Measurements from ENCODE around the gene EDARADD.
A peak's percentile ranks its signal among the peaks of the same experiment; 100 is the strongest.
"Not testable (repeated sequence)": the region's sequence is repeated elsewhere in the genome, so short reads cannot be mapped to it uniquely, and the experiment has no call there.

EDARADD gene

DNA sequence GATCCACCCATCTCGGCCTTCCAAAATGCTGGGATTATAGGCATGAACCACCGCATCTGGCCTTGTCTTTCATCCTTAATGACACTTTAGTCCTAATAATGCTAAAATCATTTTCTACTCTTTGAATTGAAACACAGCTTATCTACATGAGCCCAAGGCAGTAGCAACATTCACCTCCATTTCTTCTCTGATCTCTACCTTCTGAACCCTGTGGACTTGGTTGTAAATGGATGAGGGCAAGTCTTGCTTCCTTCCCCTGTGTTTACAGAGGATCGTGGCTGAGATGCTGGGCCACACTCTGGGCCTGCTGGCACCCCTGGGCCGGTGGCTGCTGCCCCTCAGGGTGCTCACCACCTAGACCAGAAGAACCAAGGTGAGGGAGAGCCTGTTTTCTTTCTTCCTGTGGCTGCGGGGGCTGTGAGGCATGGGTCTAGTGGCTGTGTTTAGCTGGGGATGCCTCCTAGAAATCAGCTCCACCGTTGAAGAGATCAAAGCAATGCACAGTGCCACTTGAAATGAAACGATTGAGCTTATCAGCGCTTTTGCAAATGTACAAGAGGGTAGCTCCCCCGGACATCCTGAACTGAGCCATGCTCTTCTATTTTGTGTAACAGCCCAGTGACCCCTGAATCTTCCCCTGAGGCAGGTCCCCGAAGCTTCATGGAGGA lies 97.5 kb downstream of the EDARADD start:
- DNase-seq: no peak

DNA sequence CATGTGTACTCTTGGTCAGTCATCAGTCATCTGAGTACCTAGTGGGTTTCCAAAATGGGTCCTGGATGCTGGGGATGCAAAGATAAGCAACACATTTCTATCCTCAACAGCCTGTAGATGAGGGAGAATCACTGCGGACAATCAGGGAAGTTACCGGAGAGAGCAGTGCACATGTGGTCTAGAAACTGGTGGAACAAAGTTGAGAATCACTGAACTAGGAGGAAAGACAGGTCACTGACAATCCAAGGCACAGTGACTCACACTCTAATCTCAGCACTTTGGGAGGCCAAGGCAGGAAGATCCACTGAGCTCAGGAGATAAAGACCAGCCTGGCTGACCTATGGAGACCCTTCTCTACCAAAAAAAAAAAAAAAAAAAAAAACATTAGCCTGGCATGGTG lies 98.3 kb downstream of the EDARADD start:
- no peak for DNase-seq

GRCh38 chr1:236494082-236494481 lies 100.0 kb downstream of the EDARADD start:
- DNase-seq: no peak

DNA sequence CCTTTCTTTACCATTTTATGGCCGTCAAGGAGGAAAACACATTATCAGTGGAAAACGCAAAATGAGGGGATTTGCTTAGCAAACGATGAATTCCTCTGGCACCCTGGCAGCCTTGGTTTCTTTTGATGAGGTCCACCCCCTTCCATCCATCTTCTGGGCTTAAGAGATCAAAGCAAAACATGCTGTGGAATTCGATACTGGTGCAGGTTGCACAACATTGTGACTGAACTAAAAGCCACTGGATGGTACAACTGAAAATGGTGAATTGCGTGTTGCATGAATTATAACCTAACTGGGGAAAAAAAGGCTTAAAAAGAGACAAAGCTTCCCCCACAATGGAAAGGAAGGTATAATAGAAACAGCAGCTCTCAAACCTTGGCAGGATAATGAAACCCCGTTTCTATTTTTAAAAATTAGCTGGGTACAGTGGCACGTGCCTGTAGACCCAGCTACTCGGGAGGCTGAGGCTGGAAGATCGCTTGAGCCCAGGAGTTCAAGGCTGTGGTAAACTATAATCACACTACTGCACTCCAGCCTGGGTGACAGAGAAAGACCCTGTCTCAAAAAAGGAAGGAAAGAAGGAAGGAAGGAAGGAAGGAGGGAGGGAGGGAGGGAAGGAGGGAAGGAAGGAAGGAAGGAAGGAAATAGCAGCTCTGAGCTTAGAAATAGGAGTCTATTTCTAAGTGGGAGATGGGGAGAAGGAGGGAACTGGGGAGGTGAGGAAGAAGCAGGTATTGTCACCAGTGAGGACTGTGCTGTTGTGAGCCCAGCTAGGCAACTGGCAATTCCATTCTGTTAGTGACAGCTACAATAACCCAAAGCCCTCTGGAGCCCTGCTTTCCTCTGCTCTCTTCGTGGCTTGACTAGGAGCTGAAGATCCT lies 100.7 kb downstream of the EDARADD start:
- no peak for DNase-seq

- peak; percentile 8 for DNase-seq
These were observed 101.5 kb downstream of the EDARADD start for GRCh38 chr1:236495467-236496112.

DNA sequence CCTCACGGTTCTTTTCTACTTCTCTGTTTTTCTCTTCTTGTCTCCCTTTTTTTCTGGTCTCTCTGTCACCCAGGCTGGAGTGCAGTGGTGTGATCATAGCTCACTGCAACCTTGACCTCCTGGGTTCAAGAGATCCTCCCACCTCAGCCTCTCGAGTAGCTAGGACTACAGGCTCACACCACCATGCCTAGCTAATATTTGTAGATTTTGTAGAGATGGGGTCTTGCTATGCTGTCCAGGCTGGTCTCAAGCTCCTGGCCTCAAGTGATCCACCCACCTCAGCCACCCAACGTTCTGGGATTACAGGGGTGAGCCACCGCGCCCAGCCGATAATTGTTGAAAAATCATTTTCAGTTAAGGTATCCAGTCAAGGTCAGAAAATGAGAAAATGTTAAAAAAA lies 103.8 kb downstream of the EDARADD start:
- DNase-seq: no peak

DNA sequence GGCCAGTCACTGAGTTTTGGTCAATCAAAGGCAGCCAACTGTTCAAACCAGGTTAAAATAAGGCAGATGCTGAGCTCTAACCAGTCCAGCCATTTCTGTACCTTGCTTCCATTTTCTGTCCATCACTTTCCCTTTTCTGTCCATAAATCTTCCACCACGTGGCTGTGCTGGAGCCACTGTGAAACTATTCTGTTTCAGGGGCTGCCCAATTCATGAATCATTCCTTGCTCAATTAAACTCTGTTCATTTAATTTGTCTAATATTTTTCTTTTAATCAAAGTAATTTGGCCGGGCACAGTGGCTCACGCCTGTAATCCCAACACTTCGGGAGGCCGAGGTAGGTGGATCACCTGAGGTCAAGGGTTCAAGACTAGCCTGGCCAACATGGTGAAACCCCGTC lies 107.0 kb downstream of the EDARADD start:
- DNase-seq: no peak

DNA sequence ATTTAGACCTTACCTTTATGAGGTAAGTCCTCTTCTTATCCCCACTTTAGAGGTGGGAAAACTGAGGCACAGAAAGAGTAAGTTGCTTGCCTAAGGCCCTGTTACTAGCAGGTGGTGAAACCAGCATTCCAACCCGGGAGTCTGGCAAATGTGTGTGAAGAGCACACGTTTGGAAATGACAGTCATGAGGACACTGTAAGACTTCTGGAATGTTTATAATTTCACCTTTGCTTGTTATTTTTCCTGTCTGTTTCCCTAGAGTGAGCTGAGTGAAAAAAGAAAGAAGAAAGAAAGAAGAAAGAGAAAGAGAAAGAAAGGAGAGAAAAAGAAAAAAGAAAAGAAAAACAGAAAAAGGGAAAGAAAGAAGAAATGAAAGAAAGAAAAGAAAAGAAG lies 108.5 kb downstream of the EDARADD start:
- no peak for DNase-seq

DNA sequence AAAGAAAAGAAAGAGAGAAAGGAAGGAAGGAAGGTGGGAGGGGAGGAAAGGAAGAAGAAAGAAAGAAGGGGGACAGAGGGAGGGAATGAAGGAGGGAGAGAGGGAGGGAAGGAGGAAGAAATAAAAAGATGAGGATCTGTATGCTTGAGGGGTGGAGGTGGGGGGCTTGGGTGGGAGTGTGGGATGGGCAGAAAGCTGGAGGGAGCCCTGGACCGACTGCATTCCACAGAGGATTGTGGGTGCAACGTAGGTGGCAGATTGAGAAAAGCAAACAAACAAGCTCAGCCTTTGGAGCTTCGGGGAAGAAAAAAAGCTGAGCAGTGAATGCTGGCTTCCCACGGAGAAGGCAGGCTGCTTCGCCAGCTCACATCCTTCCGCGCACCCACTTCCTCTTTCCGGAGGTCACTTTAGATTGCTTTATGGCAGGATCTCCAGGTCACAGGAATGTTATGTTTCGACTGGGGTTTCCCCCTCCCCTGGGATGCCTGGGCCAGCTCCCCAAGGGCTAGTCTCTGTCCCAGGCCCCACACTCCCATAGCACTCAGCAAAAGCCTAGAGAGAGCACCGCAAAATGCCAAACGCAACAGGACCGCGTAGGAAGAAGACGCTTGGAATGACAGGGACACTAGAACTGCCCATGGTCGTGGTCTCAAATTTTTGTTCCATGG lies 109.0 kb downstream of the EDARADD start:
- peak; percentile 21 for DNase-seq

DNA sequence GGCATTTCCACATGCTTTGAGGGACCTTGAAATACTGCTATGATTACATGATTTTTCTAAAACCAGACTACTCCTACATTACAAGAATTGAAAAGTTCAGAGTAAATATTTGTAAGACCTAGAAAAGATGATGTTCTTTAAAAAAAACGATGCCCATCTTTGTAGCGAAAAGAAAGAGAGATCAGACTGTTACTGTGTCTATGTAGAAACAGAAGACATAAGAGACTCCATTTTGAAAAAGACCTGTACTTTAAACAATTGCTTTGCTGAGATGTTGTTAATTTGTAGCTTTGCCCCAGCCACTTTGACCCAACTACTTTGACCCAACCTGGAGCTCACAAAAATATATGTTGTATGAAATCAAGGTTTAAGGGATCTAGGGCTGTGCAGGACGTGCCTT lies 110.3 kb downstream of the EDARADD start:
- not testable (repeated sequence) for DNase-seq

GRCh38 chr1:236507022-236507700 lies 113.1 kb downstream of the EDARADD start:
- no peak for DNase-seq

DNA sequence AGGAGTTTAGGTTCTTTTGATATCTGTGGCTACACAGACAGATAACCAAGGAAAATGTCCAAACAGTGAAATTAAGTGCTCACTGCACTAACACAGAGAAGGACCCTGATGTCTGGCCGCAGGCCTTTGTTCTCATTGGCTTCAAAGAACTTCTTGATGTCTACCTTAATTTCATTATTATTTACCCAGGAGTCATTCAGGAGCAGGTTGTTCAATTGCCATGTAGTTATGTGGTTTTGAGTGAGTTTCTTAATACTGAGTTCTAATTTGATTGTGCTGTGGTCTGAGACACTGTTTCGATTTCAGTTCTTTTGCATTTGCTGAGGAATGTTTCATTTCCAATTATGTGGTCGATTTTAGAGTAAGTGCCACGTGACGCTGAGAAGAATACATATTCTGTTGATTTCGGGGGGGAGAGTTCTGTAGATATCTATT lies 114.5 kb downstream of the EDARADD start:
- DNase-seq: no peak

- no peak for DNase-seq
These were observed 115.1 kb downstream of the EDARADD start for GRCh38 chr1:236509203-236509602.

GRCh38 chr1:236509647-236510401 lies 115.7 kb downstream of the EDARADD start:
- no peak for DNase-seq

GRCh38 chr1:236511735-236512418 lies 117.8 kb downstream of the EDARADD start:
- no peak for DNase-seq

DNA sequence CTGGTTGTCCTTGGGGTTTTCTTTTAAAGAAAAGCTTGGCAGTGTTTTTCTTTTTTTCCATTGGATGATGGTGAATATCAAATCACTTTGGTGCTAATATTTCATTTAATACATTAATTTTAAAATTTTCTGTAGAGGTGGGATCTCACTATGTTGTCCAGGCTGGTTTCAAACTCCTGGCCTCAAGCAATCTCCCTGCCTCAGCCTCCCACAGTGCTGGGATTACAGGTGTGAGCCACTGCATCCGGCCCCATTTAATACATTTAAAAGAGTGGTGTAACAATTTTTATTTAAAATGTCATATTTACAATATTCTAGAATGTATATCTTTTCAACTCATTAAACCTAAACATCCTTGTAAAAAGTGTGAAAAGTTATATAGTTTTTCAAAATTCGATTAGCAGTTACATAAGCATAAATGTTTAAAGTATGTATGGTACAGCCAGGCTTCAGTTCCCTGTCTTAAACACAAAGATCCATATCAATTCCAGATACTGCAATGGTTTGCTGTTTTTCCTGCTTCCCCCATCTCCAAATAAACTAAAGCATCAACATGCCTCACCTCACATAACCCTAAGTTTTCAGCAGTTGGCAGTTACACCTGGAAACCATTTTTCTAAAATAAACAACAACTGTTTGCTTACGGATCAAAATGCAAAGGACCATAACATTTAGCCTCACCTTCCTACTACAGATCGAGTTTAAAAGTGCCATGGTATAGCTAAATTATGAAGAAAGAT lies 120.8 kb downstream of the EDARADD start:
- no peak for DNase-seq

DNA sequence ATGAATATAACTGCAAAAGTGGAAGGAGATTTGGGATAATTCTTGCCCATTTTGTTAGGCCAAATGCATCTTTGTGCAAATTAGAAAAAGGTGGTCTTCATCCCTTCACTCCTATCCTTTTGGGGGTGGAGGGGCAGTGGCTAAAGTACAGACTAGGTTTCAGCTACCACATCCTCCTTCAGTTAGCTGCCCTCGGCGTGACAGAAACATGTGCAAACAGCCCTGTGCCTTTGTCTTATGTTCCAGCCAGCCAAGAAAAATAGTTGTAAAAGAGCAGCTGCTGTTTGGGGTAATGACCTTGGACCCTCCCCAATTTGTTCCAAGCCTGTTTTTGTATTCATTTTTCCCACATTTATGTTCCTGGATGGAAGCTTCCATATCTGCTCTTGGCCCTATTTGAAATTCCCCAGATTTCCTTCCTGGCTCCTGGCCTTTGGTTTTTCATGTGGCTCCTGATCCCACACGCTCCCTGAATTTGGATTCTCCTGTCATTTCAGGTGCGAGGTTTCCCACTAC lies 121.4 kb downstream of the EDARADD start:
- DNase-seq: no peak

- peak; percentile 55 for DNase-seq
These were observed 123.0 kb downstream of the EDARADD start for GRCh38 chr1:236516929-236517704.

DNA sequence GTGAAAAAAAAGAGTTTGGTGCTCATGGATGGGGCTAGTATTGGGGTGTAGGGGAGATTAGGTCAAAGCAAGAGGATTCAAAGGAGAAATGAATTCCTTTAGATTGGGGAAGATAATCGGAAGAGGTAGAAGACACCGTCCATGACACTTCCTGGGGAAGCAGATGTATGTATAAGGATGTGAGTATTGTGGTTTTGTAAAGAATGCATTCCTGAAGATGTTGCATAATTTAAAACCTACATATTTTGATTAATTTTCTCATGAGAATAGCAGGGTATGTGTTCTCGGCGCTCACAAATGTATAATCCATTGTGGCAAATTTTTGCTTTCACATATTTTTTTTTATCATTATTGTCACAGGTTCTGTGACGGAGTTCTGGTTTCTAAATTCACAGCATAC lies 124.2 kb downstream of the EDARADD start:
- DNase-seq: no peak
